Liver (tissue), 9 donors: ENCODE data around the gene PLA2G15. TPM values are rescaled to one million over a fixed set of nuclear protein-coding genes. Genes with fewer than 3 reads are reported as not detected.

Source experiments
- DNase-seq: peaks from one replicate; pipeline ENCODE4 v3.0.0-alpha.2; 2017; ENCODE audit warnings: low spot score
- H3K27ac ChIP-seq, 2 donors: one replicate each; pipeline ENCODE4 v1.7.0; 2013; ENCODE audit warnings: inconsistent platforms in 2 of 2, low read length in 2 of 2, control low read depth in 1 of 2, low read depth in 1 of 2, mild to moderate bottlenecking in 1 of 2
- H3K27me3 ChIP-seq, 4 donors: one replicate each; pipeline versions ENCODE4 v1.6.1 to v1.7.0; 2013; ENCODE audit warnings: low read length in 3 of 4, inconsistent platforms in 1 of 4, mild to moderate bottlenecking in 1 of 4, moderate library complexity in 1 of 4; ENCODE audit not compliant: control insufficient read depth in 4 of 4, insufficient read depth in 4 of 4
- H3K36me3 ChIP-seq, 4 donors: one replicate each; pipeline versions ENCODE4 v1.6.1 to v1.7.0; 2013; ENCODE audit warnings: low read length in 3 of 4, mild to moderate bottlenecking in 3 of 4, low read depth in 1 of 4, moderate library complexity in 1 of 4; ENCODE audit not compliant: control insufficient read depth in 4 of 4, insufficient read depth in 3 of 4
- H3K4me1 ChIP-seq, 4 donors: one replicate each; pipeline versions ENCODE4 v1.6.1 to v1.7.0; 2013; ENCODE audit warnings: low read length in 3 of 4, mild to moderate bottlenecking in 3 of 4, moderate library complexity in 1 of 4; ENCODE audit not compliant: control insufficient read depth in 4 of 4, insufficient read depth in 4 of 4
- H3K4me3 ChIP-seq, 3 donors: one replicate each; pipeline versions ENCODE4 v1.6.1 to v1.7.0; 2013; ENCODE audit warnings: low read length in 3 of 3, control low read depth in 1 of 3, low read depth in 1 of 3, mild to moderate bottlenecking in 1 of 3
- H3K9ac ChIP-seq, 2 donors: one replicate each; pipeline ENCODE4 v1.7.0; 2013; ENCODE audit warnings: low read length in 2 of 2, mild to moderate bottlenecking in 2 of 2, moderate library complexity in 2 of 2, control low read depth in 1 of 2, low read depth in 1 of 2
- H3K9me3 ChIP-seq, 4 donors: one replicate each; pipeline versions ENCODE4 v1.6.1 to v1.7.0; 2013; ENCODE audit warnings: low read length in 3 of 4; ENCODE audit not compliant: control insufficient read depth in 4 of 4
- CTCF ChIP-seq: fragments of 150-350 bp; IDR thresholded peaks from 2 replicates; pipeline ENCODE4 v1.5.1; 2017; ENCODE audit warnings: improper control_type of control experiment, low read depth, low read length; ENCODE audit not compliant: missing input control
- EGR1 ChIP-seq, 2 donors: IDR thresholded peaks; 2 replicates each; pipeline ENCODE4 v1.6.1; 2016 to 2018; ENCODE audit warnings: antibody characterized with exemption in 2 of 2, low read depth in 2 of 2
- FOXA1 ChIP-seq: IDR thresholded peaks from 2 replicates; pipeline ENCODE4 v1.6.1; 2016; ENCODE audit warnings: antibody characterized with exemption
- FOXA2 ChIP-seq: IDR thresholded peaks from 2 replicates; pipeline ENCODE4 v1.6.1; 2016; ENCODE audit warnings: antibody characterized with exemption
- GABPA ChIP-seq, 2 donors: IDR thresholded peaks in 1 of 2; conservative IDR thresholded peaks in 1 of 2; 2 replicates each; pipeline ENCODE4 v1.6.1; 2016; ENCODE audit warnings: antibody characterized with exemption in 2 of 2, mild to moderate bottlenecking in 1 of 2, moderate library complexity in 1 of 2
- HNF4A ChIP-seq, 2 donors: conservative IDR thresholded peaks; 2 replicates each; pipeline ENCODE4 v1.6.1; 2016; ENCODE audit warnings: antibody characterized with exemption in 2 of 2, mild to moderate bottlenecking in 2 of 2
- HNF4G ChIP-seq: IDR thresholded peaks from 2 replicates; pipeline ENCODE4 v1.6.1; 2016; ENCODE audit warnings: antibody characterized with exemption
- JUND ChIP-seq, 2 donors: IDR thresholded peaks; 2 replicates each; pipeline ENCODE4 v1.6.1; 2016; ENCODE audit warnings: antibody characterized with exemption in 2 of 2
- NR2F2 ChIP-seq: IDR thresholded peaks from 2 replicates; pipeline ENCODE4 v1.6.1; 2016; ENCODE audit warnings: antibody characterized with exemption
- RAD21 ChIP-seq, 2 donors: IDR thresholded peaks; 2 replicates each; pipeline ENCODE4 v1.6.1; 2016; ENCODE audit warnings: antibody characterized with exemption in 2 of 2, mild to moderate bottlenecking in 2 of 2
- RXRA ChIP-seq, 2 donors: IDR thresholded peaks; 2 replicates each; pipeline ENCODE4 v1.6.1; 2017 to 2018; ENCODE audit warnings: antibody characterized with exemption in 2 of 2, mild to moderate bottlenecking in 1 of 2
- SP1 ChIP-seq: IDR thresholded peaks from 2 replicates; pipeline ENCODE4 v1.6.1; 2018; ENCODE audit warnings: antibody characterized with exemption, mild to moderate bottlenecking
- TAF1 ChIP-seq: conservative IDR thresholded peaks from 2 replicates; pipeline ENCODE4 v1.6.1; 2016; ENCODE audit warnings: antibody characterized with exemption, mild to moderate bottlenecking
- YY1 ChIP-seq: IDR thresholded peaks from 2 replicates; pipeline ENCODE4 v1.6.1; 2016; ENCODE audit warnings: antibody characterized with exemption, mild to moderate bottlenecking
- ZBTB33 ChIP-seq: IDR thresholded peaks from 2 replicates; pipeline ENCODE4 v1.6.1; 2016; ENCODE audit warnings: antibody characterized with exemption
- WGBS: extraction: QIAGEN DNeasy Blood & Tissue Kit; methylation state at CpG from one replicate; pipeline ENCODE4 v1.1.7; 2013; 5-methylcytosine and 5-hydroxymethylcytosine counted together
- polyA plus RNA-seq, 2 donors: library from polyadenylated mRNA; stranded (reverse) in 1 of 2; unstranded in 1 of 2; fragments of 200-250 nt in 1 of 2; fragments of >200 nt in 1 of 2; fragmentation: Nextera tagmentation in 1 of 2; extraction: Ambion mirVana in 1 of 2; gene quantifications; one replicate each; pipeline versions ENCODE4 v1.2.1 to v1.2.3, GENCODE V29; 2013 to 2015
- total RNA-seq, 2 donors: library from RNA; depleted of rRNA; stranded (reverse); fragments of >200 nt; gene quantifications; one replicate each; pipeline ENCODE4 v1.2.3, GENCODE V29; 2014
- TF ChIP-seq, protein P1 (sequence below): IDR thresholded peaks from 2 replicates; pipeline ENCODE4 v1.6.1; 2016; ENCODE audit warnings: antibody characterized with exemption
- TF ChIP-seq, protein P2 (sequence below): IDR thresholded peaks from 2 replicates; pipeline ENCODE4 v1.6.1; 2016; ENCODE audit warnings: antibody characterized with exemption
- TF ChIP-seq, protein P3 (sequence below): IDR thresholded peaks from 2 replicates; pipeline ENCODE4 v1.6.1; 2016; ENCODE audit warnings: antibody characterized with exemption, mild to moderate bottlenecking
- donor health status: healthy.
- donor health status: healthy.
- donor health status: healthy.
- donor health status: healthy.
- donor health status: healthy.

The PLA2G15 gene
- total and polyA plus RNA-seq, 4 donors, result 4.5 to 19.8 (median 15.1) TPM

DNA sequence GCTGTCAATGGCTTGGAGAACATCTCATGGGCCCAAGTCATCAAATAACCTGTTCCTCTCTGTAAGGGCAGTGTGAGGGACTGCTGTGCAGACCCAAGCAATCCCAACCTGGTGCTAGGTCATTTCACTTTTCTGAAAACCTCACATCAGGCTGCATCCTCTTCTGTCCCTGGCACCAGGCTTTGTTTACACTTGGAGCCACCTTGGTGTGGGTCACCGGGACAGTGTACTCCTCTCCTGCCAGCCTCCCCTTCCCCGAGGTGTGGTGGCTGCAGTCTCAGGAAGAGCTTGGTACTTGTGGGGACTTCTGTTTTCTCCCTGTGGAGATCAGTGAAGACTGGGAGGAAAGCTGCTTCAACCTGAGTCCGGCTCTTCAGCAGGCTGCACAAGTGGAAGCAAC, 53.1 kb downstream of the PLA2G15 start (continued):
- TF ChIP-seq CTCF (no peak), YY1 (no peak), RXRA (IDR thresholded peaks at IDR 0.05) (no peak)
- TF ChIP-seq, protein P1, sequence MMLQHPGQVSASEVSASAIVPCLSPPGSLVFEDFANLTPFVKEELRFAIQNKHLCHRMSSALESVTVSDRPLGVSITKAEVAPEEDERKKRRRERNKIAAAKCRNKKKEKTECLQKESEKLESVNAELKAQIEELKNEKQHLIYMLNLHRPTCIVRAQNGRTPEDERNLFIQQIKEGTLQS, result no peak

DNA sequence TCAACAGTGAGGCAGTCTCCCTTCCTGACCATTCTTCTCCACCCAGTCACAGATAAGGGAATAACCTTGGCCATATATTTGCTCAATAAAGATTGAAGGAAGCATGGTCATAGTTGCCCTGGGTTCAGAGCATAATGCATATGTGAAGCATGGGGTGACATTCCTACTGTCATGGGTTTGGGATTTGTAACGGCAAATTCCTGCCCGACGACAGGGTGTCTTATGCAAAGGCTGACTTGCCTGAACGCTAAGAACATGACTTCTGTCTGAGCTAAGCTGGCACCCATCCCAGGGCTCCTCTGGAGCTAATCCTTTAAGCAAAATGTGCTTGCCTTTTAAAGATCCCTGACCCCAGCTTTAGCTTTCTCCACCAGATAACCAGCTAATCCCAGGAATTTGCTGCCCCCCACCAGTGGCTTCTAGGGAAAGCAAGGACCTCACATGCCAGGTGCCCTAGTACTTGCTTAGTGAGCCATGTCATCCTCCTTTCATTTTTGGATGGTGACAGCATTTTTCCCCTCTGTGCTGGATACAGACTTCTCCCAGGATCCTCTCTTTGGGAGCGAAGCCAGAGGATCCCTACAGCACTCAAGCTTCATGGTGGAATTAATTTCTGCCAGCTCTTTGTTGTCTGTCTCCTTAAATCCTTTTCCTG, 53.9 kb downstream of the PLA2G15 start:
- Histone ChIP-seq H3K9me3 (no peaks in the 10 kb centered on the region), H3K4me3 (no peak overlapping the region), H3K9ac (no peak overlapping the region), H3K27ac (no peak overlapping the region), H3K4me1 (no peaks in the 10 kb centered on the region), H3K27me3 (no peaks in the 10 kb centered on the region), H3K36me3 (peaks cover 0 to 51% (median 35%) of the 10 kb centered on the region in 4 donors)
- DNase-seq, result no peak
- WGBS, result 85% methylated on average over 5 of the region's 5 CpGs
- TF ChIP-seq NR2F2 (no peak), HNF4A (conservative IDR thresholded peaks at IDR 0.05) (no peak), EGR1 (IDR thresholded peaks at IDR 0.05; ENCODE audit: low read depth in 2 of 2) (no peak), GABPA (IDR thresholded peaks at IDR 0.05 in 1 of 2, conservative IDR thresholded peaks at IDR 0.05 in 1 of 2) (no peak), SP1 (no peak), HNF4G (no peak), ZBTB33 (no peak), CTCF (no peak), JUND (IDR thresholded peaks at IDR 0.05) (no peak), FOXA1 (no peak), FOXA2 (no peak), YY1 (no peak), RAD21 (IDR thresholded peaks at IDR 0.05) (no peak), TAF1 (no peak), RXRA (IDR thresholded peaks at IDR 0.05) (no peak)
- TF ChIP-seq, protein P2, sequence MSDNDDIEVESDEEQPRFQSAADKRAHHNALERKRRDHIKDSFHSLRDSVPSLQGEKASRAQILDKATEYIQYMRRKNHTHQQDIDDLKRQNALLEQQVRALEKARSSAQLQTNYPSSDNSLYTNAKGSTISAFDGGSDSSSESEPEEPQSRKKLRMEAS, result no peak
- TF ChIP-seq, protein P3, sequence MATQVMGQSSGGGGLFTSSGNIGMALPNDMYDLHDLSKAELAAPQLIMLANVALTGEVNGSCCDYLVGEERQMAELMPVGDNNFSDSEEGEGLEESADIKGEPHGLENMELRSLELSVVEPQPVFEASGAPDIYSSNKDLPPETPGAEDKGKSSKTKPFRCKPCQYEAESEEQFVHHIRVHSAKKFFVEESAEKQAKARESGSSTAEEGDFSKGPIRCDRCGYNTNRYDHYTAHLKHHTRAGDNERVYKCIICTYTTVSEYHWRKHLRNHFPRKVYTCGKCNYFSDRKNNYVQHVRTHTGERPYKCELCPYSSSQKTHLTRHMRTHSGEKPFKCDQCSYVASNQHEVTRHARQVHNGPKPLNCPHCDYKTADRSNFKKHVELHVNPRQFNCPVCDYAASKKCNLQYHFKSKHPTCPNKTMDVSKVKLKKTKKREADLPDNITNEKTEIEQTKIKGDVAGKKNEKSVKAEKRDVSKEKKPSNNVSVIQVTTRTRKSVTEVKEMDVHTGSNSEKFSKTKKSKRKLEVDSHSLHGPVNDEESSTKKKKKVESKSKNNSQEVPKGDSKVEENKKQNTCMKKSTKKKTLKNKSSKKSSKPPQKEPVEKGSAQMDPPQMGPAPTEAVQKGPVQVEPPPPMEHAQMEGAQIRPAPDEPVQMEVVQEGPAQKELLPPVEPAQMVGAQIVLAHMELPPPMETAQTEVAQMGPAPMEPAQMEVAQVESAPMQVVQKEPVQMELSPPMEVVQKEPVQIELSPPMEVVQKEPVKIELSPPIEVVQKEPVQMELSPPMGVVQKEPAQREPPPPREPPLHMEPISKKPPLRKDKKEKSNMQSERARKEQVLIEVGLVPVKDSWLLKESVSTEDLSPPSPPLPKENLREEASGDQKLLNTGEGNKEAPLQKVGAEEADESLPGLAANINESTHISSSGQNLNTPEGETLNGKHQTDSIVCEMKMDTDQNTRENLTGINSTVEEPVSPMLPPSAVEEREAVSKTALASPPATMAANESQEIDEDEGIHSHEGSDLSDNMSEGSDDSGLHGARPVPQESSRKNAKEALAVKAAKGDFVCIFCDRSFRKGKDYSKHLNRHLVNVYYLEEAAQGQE, result no peak
- TF ChIP-seq, protein P1, result no peak
